Jurkat, Clone E6-1 (cell line): ENCODE data around the gene DNAH6.

Experiments used
- DNase-seq: peaks from one replicate; pipeline ENCODE4 v3.0.0-alpha.2; 2011; ENCODE audit warnings: low read depth, low spot score
- H3K4me3 ChIP-seq: 2 replicates; pipeline ENCODE4 v1.5.1; 2011; ENCODE audit warnings: mild to moderate bottlenecking, low read length, control low read depth, moderate library complexity

Gene DNAH6

GRCh38 chr2:84669122-84669521, 152.8 kb downstream of the DNAH6 start:
- H3K4me3 ChIP-seq, result no peak overlapping the region
- no peak for DNase-seq

- no peak overlapping the region for H3K4me3 ChIP-seq
- DNase-seq, result no peak
Measured at GRCh38 chr2:84674099-84674498, 157.8 kb downstream of the DNAH6 start.

DNA sequence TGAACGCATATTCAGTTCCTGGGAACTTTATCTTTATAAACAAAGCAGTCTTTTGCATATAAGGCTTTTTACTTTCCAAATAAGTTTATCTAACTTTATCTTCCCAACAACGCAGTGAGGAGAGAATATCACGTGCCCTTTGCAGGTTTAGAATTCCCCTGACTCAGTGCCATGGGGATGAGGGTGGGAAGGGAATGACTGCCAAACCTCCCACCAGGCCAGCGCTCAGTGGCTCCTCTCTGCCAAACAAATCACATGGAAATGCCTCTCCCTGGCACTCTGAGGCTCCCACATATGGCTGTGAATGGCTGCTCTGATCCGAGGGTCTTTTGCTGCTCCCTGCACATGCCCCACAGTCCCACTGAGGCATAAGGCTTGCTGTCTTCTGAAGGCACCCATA, 158.3 kb downstream of the DNAH6 start:
- DNase-seq, result no peak
- no peak overlapping the region for H3K4me3 ChIP-seq

- DNase-seq, result no peak
- no peak overlapping the region for H3K4me3 ChIP-seq
Measured at GRCh38 chr2:84676295-84676694, 160.0 kb downstream of the DNAH6 start.

GRCh38 chr2:84678214-84678613, 161.9 kb downstream of the DNAH6 start:
- peak; percentile 25 for DNase-seq
- no peak overlapping the region for H3K4me3 ChIP-seq

- DNase-seq, result no peak
- no peak overlapping the region for H3K4me3 ChIP-seq
Measured at GRCh38 chr2:84686783-84687476, 170.6 kb downstream of the DNAH6 start.

GRCh38 chr2:84687498-84688149, 171.3 kb downstream of the DNAH6 start:
- DNase-seq, result no peak
- no peak overlapping the region for H3K4me3 ChIP-seq

- no peak for DNase-seq
- H3K4me3 ChIP-seq, result no peak overlapping the region
Measured at GRCh38 chr2:84690225-84690624, 173.9 kb downstream of the DNAH6 start.

DNA sequence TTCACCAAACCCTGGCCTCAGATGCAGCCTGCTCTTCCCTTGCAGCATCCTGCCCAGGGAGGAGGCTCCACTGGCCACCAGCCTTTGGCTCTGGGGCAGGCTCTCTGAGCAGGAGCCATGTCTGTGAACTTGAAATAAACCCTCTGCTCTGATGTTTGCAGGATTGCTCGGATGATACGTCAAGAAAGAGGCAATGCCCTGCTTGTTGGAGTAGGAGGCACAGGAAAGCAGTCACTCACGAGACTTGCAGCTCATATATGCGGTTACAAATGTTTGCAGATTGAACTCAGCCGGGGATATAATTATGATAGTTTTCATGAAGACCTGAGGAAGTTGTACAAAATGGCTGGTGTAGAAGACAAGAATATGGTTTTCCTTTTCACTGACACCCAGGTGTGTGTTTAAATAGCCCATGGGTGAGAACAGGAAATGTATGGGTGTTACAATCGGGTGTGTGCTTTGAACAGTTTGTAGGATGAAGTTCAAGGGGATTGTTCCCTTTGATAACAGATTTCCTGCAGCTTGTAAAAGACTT, 177.9 kb downstream of the DNAH6 start:
- DNase-seq, result peak; percentile 90
- peak overlapping the region; percentile 35 for H3K4me3 ChIP-seq

GRCh38 chr2:84697895-84698294, 181.6 kb downstream of the DNAH6 start:
- no peak for DNase-seq
- H3K4me3 ChIP-seq, result no peak overlapping the region

DNA sequence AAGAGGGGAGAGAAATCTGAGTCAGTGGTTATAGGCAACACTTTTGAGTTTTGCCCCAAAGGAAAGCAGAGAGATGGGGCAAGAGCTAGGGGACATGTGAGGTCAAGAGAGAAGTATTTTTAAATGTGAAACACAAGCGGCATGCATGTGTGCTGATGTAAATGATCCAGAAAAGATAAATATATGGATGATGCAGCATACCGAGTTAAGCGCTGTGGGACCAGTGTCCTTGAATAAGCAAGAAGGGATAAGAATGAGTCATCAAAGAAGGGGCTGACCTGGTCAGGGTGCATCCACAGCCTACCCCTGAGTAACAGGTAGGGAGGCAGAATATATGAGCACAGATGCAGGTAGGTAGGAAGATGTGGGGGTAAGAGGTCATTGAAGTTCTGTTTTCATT, 183.7 kb downstream of the DNAH6 start:
- no peak for DNase-seq
- no peak overlapping the region for H3K4me3 ChIP-seq

- DNase-seq, result no peak
- no peak overlapping the region for H3K4me3 ChIP-seq
Measured at GRCh38 chr2:84701880-84702279, 185.6 kb downstream of the DNAH6 start.

GRCh38 chr2:84702941-84703340, 186.6 kb downstream of the DNAH6 start:
- no peak overlapping the region for H3K4me3 ChIP-seq
- DNase-seq, result no peak

GRCh38 chr2:84703831-84704230, 187.5 kb downstream of the DNAH6 start:
- no peak overlapping the region for H3K4me3 ChIP-seq
- no peak for DNase-seq

- no peak for DNase-seq
- H3K4me3 ChIP-seq, result no peak overlapping the region
Measured at GRCh38 chr2:84704505-84705244, 188.4 kb downstream of the DNAH6 start.

- DNase-seq, result no peak
Measured at GRCh38 chr2:84705858-84706257, 189.6 kb downstream of the DNAH6 start.

DNA sequence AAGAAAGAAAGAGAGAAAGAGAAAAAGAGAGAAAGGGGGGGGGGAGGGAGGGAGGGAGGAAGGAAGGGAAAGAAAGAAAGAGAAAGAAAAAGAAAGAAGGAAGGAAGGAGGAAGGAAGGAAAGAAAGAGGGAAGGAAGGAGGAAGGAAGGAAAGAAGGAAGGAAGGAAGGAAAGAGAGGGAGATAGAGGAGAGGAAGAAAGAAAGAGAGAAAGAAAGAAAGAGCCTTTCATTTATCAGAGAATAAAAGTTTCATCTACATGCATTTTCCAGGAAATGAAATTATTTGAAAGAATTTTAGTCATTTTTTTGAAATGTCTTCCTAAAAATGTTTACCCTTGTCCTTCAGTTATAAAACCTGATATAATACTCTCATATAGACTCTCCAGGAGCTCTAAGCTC, 192.1 kb downstream of the DNAH6 start:
- no peak overlapping the region for H3K4me3 ChIP-seq
- DNase-seq, result no peak

More at GRCh38 chr2:84705858-84706257, 189.6 kb downstream of the DNAH6 start:
- no peak overlapping the region for H3K4me3 ChIP-seq

- H3K4me3 ChIP-seq, result no peak overlapping the region
- no peak for DNase-seq
Measured at GRCh38 chr2:84711651-84712050, 195.4 kb downstream of the DNAH6 start.

- H3K4me3 ChIP-seq, result no peak overlapping the region
- DNase-seq, result no peak
Measured at GRCh38 chr2:84713441-84713840, 197.1 kb downstream of the DNAH6 start.

- DNase-seq, result no peak
- no peak overlapping the region for H3K4me3 ChIP-seq
Measured at GRCh38 chr2:84716564-84716963, 200.3 kb downstream of the DNAH6 start.
